Endothelial cell (in vitro differentiated cells): Measurements from ENCODE around the gene DSC1. TPM values are rescaled to one million over a fixed set of nuclear protein-coding genes. Genes with fewer than 3 reads are reported as not detected.

ENCODE experiments used
- DNase-seq: peaks from one replicate; pipeline ENCODE4 v3.0.0; 2021; ENCODE audit warnings: low spot score
- H3K27ac Mint-ChIP-seq: one replicate; pipeline ENCODE4 v1.8.0; 2021; ENCODE audit warnings: mixed read lengths, inconsistent platforms; ENCODE audit not compliant: unreplicated experiment
- H3K27me3 Mint-ChIP-seq: one replicate; pipeline ENCODE4 v1.8.0; 2021; ENCODE audit warnings: mild to moderate bottlenecking, moderate library complexity, mixed read lengths, inconsistent platforms; ENCODE audit not compliant: unreplicated experiment
- H3K36me3 Mint-ChIP-seq: one replicate; pipeline ENCODE4 v1.8.0; 2021; ENCODE audit warnings: mild to moderate bottlenecking, low read depth, mixed read lengths, inconsistent platforms; ENCODE audit not compliant: unreplicated experiment
- H3K4me1 Mint-ChIP-seq: one replicate; pipeline ENCODE4 v1.8.0; 2021; ENCODE audit warnings: mild to moderate bottlenecking, mixed read lengths, inconsistent platforms; ENCODE audit not compliant: unreplicated experiment
- H3K4me3 Mint-ChIP-seq: one replicate; pipeline ENCODE4 v1.8.0; 2021; ENCODE audit warnings: mild to moderate bottlenecking, mixed read lengths, inconsistent platforms; ENCODE audit not compliant: unreplicated experiment
- H3K9me3 Mint-ChIP-seq: one replicate; pipeline ENCODE4 v1.8.0; 2021; ENCODE audit warnings: mixed read lengths, inconsistent platforms; ENCODE audit not compliant: unreplicated experiment
- CTCF ChIP-seq: fragments of 200-600 bp; sonication (generic); IDR thresholded peaks from one replicate; pipeline ENCODE4 v1.5.0; 2021; ENCODE audit warnings: antibody characterized with exemption; ENCODE audit not compliant: unreplicated experiment
- total RNA-seq: library from RNA; stranded (reverse); fragmentation: NEBNext Ultra II Directional; extraction: Animal tissue kit (Norgen Biotek cat#: 25700); gene quantifications from one replicate; pipeline ENCODE4 v1.2.1, GENCODE V29; 2021; ENCODE audit not compliant: unreplicated experiment

DSC1 gene
- total RNA-seq, 1 donor from 2014 or later = not detected

GRCh38 chr18:31146809-31147208 lies 15.8 kb downstream of the DSC1 start:
- no peak overlapping the region for H3K27ac Mint-ChIP-seq
- no peak for TF ChIP-seq CTCF
- H3K27me3 Mint-ChIP-seq = peaks cover 1% of the 10 kb centered on the region
- H3K36me3 Mint-ChIP-seq = no peaks in the 10 kb centered on the region
- no peaks in the 10 kb centered on the region for H3K9me3 Mint-ChIP-seq
- no peak overlapping the region for H3K4me3 Mint-ChIP-seq
- DNase-seq = no peak
- no peaks in the 10 kb centered on the region for H3K4me1 Mint-ChIP-seq

DNA sequence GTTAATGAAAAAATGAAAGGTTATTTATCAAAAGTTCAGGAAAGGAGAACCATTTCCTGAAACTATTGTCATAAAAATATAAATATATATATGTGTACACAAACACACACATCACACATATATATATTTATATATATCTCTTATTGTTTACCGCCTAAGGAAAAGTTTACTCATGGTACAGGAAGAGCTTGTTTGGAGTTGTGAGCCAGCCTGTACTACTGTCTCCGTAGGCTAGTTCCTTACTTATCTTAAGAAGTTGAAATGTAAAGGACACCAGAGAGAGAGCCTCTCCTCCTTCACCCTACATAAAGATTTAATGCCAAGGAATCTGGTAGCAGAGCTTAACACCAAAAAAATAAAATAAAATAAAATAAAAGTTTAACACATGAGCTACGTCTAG lies 19.6 kb downstream of the DSC1 start:
- Mint-ChIP-seq H3K4me3 (no peak overlapping the region), H3K27me3 (peaks cover 1% of the 10 kb centered on the region), H3K9me3 (no peaks in the 10 kb centered on the region), H3K27ac (no peak overlapping the region), H3K4me1 (no peaks in the 10 kb centered on the region), H3K36me3 (no peaks in the 10 kb centered on the region)
- TF ChIP-seq CTCF = no peak
- no peak for DNase-seq

DNA sequence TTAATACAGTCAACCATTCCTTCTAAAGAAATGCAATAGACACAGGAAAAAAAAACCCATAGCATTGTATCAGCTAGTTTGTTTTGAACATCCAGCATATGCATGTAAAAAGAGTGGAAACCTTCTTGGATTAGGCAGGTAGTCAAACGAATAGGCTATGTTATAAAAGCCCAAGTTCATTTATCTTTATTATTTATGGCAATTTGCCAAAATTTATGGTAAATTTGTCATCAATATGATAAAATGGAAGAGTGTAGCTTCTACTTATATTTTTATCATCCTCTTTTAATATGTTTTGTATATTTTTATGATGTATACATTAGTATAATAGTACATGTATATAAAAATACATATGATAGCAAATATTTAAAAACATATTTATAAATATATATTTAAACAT lies 23.9 kb downstream of the DSC1 start:
- no peaks in the 10 kb centered on the region for H3K4me1 Mint-ChIP-seq
- no peaks in the 10 kb centered on the region for H3K27me3 Mint-ChIP-seq
- no peaks in the 10 kb centered on the region for H3K9me3 Mint-ChIP-seq
- no peak for TF ChIP-seq CTCF
- no peaks in the 10 kb centered on the region for H3K36me3 Mint-ChIP-seq
- no peak overlapping the region for H3K27ac Mint-ChIP-seq
- H3K4me3 Mint-ChIP-seq = no peak overlapping the region
- no peak for DNase-seq

DNA sequence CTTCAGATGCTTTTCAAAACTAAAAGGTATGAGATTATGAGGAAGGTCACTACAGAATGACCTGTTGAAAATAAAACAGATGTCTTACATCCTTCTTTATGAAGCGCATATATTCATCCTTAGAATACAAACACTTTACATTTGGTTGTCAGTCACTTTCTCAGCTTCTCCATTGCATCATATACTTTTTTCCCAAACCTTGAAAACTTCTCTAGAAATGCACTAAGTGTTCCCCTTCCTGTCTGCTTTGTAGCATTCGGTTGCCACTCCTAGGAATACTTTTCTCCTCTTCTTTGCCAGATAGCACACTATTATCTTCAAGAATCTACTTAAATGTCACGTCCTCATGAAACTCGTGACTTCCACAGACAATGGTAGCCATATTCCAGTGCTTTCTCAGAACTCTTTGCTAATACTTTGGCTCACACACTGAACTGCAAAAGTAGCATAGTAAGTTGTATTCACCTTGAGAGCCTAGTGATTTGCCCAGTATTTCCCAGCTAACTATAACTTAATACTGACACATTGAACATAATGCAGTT lies 27.6 kb downstream of the DSC1 start:
- H3K4me3 Mint-ChIP-seq = no peak overlapping the region
- H3K9me3 Mint-ChIP-seq = no peaks in the 10 kb centered on the region
- H3K27ac Mint-ChIP-seq = no peak overlapping the region
- TF ChIP-seq CTCF = no peak
- H3K4me1 Mint-ChIP-seq = no peaks in the 10 kb centered on the region
- H3K27me3 Mint-ChIP-seq = no peaks in the 10 kb centered on the region
- H3K36me3 Mint-ChIP-seq = no peaks in the 10 kb centered on the region
- no peak for DNase-seq

DNA sequence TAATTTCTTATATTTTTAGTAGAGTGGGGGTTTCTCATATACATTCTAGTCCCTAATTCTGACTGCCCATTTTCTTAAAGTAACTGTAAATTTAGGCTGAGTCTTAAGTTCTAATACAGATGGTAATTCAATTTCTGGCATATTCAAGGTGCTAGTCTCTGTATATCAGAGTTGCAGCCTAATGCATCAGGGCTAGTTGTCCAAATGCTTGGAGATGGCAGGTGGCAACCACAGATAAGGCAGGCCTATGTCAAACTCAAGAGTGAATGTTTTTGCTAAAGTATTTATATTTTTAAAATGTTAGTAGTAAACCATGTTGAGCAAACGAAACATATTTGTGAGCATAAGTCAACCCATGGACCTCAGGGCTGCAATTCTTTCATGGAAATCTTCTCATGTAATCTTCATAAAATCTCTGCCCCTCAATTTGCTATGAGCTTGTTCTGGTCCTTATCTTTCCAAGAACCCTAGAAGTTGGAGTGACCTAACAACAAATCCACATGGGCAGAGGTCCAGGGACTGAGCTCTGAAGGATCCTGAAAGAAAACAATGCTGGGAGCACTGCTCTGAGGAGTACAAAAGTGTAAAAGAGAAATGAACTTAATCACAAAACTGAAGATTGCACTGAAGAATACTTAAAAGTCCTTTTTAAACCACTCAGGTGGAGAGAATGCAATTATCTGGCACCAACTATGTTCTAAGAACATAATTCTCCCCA lies 33.1 kb downstream of the DSC1 start:
- TF ChIP-seq CTCF = no peak
- no peaks in the 10 kb centered on the region for H3K4me1 Mint-ChIP-seq
- H3K27me3 Mint-ChIP-seq = no peaks in the 10 kb centered on the region
- no peak overlapping the region for H3K4me3 Mint-ChIP-seq
- H3K36me3 Mint-ChIP-seq = no peaks in the 10 kb centered on the region
- no peaks in the 10 kb centered on the region for H3K9me3 Mint-ChIP-seq
- DNase-seq = no peak
- H3K27ac Mint-ChIP-seq = no peak overlapping the region
